Measurements from ENCODE around the gene GLUL.
A peak's percentile ranks its signal among the peaks of the same experiment; 100 is the strongest.
"Not testable (repeated sequence)": the region's sequence is repeated elsewhere in the genome, so short reads cannot be mapped to it uniquely, and the experiment has no call there.

Gene GLUL

DNA sequence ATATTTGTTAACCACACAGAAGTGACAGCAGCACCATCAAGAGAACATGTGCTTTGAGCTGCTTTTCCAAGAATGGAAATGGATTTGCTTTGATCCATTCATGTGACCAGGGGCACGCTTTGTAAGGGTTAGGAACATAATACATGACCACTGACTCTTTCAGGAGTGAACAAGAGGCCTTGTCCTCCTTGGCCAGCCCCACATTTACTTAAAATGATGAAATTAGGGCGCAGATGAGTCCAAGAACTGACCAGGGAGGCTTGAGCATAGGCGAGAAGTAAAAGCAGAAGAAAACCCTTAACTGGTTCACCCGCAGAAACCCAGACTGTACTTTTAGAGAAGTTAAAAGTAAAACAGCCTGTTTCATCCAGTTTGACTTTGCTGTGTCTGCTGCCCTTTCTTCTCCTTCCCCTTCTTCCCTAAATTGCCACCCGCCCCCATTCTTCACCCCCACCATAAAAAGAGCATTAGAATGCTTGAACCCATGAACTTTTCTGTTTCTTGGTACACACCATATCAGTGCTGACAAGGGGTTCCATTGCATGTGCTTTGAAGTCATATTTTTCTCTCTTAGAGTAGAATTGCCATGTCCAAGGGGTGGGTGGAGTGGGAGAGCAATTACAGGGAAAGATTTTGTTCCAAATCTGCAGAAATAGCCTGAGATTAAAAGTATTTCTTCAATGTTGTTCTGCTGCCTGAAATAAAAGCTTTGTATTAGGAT lies 2.6 kb upstream of the GLUL start:
- DNase-seq (ENCODE audit: low spot score) = no peak

DNA sequence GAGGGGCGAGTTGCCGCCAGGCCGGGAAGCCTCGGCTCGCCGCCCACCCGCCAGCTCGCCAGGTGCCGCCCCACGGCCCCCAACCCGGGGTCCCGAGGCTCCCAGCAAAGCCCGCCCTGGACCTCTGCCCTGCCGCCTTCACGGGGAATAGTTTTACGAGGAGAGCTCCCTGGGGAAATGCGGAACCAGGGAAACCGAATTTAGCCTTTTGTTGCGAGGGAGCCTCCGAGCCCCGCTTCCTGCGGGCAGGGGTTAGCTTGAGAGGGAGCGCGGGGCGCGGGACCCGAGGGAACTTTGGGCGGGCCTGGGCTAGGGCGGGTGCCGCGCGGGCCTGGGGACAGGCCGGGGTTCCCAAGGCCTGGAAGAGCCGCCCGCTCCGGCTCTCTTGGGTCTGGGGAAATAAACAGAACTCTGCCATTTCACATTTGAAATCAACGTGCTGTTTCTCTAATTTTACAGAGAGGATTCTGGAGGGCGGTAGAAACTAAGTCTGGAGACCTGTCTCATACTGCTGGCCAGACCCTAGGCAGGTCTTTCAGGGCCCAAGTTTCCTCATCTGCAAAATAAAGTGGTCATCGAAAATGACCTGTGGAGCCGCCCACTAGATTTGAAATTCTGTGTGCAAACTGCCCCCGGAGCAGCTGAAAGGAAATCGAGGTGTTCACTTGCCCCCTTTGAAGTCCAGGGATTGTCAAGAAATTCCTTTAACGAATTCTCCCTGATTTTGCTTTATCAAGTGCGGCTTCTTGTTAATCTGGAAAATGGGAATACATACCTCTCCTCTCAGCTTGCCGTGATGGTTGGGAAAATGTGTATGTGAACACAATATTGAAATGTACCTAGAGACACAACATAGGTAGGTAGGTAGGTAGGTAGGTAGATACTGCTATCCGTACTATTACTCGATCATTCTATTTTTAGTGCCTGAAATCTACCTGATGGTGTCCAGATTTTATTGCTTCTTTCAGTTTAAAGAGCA lies 749 bp upstream of the GLUL start:
- peak; percentile 58 for DNase-seq (ENCODE audit: low spot score)

DNA sequence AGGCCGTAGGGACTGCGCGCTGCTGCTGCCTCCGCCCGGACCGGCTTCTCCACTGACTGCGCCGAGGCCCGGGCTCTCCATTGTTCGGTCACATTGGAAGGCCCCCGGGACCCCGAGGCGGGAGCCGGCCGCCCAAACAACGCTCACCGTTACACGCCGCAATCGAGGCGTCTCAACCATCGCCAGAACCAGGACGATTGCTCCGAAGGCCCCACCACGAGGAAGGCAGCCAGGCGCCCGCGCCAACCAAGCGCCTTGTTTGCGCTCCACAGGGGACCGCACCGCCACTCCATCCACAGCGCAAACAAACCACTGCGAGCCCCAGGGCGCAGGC lies 595 bp downstream of the GLUL start:
- DNase-seq (ENCODE audit: low spot score) = no peak

DNA sequence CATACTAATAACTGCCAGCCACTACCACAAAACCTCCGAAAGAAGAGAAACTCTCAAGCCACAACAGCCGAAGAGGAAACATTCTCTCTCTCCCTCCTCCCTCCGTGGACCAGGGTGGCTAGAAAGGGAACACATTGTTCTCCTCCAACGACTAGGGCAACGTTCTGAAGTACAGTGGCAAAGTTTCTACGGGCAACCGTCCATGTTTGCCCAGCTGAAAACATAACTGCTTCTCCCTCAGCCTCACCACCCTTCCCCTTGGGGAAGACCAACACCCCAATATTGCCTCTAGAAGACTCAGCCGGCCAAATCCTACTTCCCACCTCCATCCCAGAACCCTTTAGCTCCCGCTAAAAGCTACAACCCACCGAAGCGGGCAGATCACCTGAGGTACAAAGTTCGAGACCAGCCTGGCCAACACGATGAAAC lies 2.0 kb downstream of the GLUL start:
- peak; percentile 52 for DNase-seq (ENCODE audit: low spot score)

DNA sequence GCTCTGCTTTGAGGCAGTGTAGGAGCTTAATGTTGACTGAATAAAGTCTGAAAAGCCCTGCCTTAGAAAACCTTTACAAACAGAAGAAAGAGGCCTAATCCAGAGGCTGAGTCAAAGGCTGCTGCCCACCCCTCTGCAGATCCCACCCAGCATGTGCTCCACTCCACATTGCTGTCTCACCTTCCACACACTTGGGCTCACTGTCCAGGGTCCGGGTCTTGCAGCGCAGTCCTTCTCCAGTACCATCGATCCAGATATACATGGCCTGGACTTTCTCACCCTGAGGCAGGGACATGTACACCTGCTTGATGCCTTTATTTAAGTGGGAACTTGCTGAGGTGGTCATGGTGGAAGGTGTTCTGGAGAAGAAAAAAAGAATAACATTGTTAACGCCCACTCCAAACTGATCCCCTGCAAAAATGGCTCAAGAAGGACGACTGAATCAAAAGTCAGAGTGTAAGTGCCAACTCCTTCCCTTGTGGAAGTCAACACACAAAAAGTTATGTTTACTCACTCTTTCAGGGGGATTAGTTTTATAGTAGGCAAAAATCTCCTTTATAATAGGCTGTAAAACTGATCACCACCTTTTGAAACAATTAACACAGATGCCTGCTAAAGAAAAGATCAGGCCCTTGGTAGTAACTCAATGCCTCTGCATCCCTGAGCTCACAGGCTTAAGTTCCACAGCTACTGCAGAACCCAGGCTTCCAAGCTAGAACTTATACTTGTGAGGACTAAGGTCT lies 3.0 kb downstream of the GLUL start:
- peak; percentile 42 for DNase-seq (ENCODE audit: low spot score)

DNA sequence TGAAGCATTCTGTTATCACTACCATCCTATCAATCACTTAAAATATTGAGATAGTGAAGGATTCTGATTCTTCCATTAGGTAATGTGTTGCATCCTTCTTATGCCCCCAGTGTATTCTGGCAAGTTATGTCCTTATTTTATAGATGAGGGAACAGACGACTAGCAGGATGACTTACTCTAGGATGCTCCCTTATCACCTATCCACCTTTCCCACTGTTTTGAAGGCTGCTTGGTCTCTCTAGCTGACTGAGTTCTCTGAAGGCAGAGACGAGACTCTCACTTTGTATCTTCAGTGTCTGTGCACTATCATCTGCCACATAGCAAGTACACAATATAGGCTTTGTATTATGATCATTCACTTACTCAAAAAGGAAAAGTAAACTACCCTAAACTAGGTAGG lies 4.0 kb downstream of the GLUL start:
- DNase-seq (ENCODE audit: low spot score) = peak; percentile 19

DNA sequence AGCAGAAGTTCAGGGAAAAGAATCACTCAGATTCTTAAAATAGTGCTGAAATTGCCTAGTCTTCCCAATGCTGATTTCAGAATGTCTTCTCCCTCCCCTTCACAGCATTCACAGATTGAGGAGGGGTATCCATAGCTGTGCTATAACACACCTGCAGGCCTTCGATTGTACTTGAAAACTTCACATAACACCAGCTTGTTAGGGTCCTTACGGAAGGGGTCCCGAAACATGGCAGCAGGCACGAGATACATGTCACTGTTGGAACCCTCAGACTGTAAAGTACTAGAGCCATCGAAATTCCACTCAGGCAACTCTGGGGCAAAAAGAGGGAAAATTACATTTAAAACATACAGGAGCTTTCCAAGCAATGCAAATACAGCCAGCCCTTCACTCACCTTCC lies 4.6 kb downstream of the GLUL start:
- no peak for DNase-seq (ENCODE audit: low spot score)

DNA sequence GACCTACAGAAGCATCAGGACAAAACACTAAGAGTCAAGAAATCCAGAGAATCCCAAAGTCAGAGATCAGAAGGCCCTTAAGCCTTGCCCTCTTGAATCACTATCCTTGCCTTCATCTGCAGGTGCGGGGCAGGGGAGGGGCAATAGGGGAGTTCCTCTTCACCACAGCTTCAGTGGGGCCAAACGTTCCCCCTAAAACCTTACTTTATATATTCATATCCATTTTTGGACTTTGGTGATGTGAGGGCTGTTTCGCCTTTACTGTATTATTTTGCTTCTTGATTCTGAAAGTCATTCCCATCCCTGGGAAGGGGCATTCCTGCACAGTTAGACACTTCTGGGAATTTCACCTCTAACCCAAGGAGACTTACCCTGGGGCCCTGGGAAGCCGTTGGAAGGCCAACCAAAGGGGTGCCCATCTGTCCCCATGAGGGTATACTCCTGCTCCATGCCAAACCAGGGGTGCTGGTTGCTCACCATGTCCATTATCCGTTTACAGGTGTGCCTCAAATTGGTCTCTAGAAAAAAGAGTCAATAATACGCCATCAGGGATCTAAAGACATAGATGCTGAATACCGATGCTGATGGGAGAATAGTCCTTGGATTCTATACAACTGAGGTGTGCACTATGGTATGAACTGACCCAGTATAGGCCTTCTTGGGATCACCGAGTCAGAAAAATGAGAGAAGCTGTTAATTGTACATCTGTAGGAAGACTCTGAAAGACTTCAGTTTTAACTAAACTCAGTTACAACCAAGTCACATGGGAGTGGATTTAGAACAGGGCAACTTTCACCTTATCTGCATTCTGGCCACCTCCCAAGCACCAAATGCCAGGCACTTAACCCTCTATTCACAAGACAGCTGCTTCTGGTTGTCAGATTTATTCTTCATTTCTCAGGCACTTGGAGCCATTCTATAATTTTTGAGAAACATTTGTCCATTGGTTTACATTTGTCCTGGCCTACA lies 5.4 kb downstream of the GLUL start:
- peak; percentile 57 for DNase-seq (ENCODE audit: low spot score)

DNA sequence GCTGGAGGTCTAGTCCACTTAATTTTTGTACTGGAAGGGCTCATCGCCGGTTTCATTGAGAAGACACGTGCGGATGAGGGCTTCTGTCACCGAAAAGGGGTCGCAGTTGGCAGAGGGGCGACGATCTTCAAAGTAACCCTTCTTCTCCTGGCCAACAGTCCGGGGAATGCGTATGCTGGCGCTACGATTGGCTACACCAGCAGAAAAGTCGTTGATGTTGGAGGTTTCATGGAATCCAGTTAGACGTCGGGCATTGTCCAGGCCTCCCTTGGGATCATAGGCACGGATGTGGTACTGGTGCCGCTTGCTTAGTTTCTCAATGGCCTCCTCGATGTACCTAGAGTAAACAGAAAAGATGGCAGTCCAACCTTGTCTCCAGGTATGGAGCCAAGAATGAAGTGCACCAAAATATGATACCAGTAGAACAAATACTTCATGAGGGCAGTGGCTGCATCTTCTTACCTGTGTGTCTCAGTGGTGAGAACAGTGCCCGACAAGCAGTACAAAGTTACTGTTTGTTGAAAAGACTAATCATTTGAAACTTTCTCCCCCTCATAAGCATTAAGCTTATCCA lies 7.1 kb downstream of the GLUL start:
- no peak for DNase-seq (ENCODE audit: low spot score)

DNA sequence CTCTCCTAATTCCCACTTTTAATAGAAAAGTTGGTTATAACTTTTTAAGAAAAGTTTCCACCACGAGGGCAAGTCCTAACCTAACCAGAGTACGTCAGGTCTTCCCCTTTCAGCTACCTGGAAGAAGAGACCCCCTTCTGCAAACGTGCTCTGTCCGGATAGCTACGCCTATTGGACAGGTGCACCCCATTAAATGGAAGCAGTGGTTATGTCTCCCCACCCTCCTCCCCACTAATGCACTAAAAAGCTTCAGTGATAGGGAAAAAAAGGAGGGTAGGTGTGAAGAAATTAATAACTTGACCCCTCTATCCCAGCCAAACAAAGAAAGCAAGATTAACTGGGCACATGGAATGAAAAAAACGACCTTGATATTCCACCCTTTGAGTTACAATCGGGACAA lies 7.7 kb downstream of the GLUL start:
- no peak for DNase-seq (ENCODE audit: low spot score)

DNA sequence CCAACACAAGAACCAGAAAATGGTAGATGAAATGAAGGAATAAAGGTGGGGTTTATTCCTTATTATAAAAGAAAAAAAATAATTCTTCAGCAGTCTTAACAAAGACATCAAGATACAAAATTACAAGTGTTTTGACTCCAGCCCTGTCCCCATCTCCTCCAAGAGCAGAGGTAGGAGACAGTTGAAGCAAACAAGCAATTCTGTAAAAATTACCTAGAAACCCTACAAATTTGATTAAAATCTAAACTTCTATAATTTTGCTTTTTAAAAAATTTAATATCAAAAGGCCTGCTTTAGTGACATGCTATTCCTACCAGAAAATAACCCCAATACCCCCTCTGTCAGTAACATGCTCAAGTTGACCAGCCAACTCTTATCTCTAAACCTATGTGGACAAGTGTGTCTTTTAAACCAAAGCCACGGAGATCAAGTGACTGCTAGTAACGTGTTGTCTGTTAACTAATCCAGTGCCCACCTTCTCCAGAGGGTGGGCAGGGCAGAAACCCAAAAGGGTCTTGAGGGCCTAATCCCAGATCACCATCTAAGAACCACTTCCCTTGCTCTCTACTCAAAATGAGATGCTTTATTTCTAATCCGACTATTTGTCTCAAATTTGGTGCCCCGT lies 8.4 kb downstream of the GLUL start:
- DNase-seq (ENCODE audit: low spot score) = no peak

DNA sequence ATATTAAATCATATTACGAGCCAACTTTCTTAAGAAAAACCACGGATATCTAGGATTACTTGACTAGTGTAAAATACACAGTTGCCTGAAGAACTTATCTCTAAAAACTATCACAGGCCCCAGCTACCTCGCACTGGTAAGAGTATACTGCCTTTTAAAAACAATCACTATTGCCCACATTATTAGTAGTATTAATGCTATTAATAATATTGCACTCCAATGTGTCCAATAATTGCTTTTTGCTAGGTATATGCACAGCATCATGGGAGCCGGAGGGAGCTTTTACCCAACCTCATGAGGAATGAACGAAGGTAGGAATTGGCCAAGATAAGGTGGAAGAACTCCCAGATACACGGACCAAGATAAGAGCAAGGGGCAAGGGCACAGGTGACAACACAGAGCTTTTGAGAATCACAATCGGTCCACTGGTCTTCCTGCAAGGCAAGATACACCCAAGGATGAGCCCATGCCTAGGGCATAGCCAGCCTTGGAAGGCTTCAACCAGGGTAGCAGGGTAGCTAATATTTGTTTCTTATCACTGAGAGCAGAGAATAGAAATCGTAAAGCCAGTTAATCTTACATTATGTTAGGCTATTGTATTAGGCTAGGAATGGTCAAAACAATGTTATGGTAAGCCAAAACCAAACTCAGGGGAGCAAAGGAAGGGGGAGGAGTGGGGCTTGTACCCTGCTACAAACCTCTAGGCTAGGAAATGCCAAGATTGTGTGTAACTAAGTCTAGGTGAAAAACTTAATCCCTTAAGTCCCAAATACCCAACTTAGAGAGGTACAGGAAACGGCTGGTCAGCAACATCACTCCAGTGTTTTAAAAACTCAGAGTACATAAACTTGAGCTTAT lies 9.4 kb downstream of the GLUL start:
- DNase-seq (ENCODE audit: low spot score) = no peak

DNA sequence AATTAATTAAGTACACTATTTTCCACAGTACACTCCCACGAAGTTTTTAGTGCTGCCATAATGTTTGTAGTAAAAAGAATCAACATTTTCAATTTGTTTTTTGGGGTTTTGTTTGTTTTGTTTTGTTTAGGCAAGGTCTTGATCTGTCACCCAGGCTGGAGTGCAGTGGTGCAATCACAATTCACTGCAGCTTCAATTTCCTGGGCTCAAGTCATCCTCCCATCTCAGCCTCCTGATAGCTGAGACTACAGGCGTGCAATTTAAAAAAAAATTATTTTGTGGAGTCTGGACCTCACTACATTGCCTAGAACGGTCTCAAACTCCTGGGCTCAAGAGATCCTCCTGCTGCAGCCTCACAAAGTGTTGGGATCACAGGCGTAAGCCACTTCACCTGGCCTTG lies 11.4 kb downstream of the GLUL start:
- DNase-seq (ENCODE audit: low spot score) = no peak

DNA sequence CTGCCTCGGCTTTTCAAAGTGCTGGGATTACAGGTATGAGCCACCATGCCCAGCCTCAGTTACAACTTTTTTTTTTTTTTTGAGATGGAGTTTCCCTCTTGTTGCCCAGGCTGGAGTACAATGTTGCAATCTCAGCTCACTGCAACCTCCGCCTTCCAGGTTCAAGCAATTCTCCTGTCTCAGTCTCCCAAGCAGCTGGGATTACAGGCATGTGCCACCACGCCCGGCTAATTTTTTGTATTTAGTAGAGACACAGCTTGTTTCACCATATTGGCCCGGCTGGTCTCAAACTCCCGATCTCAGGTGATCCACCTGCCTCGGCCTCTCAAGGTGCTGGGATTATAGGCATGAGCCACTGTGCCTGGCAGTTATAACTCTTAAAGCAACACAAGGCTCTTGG lies 11.8 kb downstream of the GLUL start:
- DNase-seq (ENCODE audit: low spot score) = not testable (repeated sequence)

DNA sequence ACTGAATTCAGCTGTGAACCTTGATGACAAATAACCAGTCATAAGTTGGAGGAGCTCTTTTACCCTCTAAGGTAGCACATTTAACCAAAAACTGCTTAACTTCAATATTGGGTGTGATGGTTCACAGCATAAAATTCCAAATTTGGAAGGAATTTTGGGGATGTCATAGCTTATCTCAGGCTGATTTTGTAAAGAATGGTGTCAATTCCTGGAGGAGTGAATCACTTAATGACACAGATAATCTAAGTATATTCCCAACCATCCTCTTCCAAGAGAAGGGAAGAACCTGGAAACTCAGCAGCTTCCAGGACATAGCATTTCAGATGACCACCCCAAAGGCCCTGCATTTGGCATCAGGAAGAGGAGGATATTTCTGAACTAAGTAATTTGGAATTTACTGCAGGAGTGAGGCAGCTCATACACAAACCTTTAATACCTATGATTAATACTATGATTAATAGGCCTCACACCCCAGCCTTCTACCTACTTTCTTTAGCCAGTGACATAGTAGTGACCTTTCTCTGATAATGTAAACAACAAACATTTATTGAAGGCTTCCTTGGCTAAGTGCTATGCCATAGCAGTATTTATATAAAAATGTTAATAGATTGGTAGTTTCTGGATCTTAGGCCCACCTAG lies 14.5 kb downstream of the GLUL start:
- no peak for DNase-seq (ENCODE audit: low spot score)

DNA sequence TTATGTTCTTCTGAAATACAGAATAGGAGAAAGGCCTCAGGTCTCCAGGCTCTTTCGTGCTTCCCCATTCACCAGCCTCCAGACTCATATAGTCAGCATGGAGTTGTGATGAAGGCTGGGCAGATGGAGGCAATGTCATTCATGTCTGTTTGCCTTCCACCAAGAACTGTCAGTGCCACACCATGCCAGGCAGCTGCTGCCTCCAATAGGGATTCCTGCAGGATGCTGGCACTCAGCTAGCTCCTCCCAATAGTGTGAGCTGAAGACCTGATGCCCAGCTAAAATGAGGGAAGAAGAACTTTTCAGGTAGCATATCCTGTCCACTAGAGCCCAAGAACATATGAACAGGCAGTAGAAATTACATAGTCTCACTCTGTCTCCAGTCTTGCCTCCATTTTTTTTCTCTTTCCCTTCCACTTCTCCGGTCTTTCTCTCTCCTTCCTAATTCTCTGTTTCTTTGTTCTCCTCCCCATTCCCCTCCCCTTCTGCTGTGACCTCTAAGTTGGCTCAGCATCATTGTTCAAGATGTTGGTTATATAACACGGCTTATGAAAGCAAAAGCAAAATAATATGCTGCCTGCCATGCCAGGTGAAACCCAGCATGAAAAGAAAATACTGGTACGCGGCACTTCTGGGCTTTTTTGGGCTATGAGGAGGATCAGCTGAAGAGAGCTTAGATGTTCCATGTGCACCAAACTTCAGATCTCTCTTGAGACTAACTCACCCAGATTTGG lies 17.3 kb downstream of the GLUL start:
- DNase-seq (ENCODE audit: low spot score) = no peak

DNA sequence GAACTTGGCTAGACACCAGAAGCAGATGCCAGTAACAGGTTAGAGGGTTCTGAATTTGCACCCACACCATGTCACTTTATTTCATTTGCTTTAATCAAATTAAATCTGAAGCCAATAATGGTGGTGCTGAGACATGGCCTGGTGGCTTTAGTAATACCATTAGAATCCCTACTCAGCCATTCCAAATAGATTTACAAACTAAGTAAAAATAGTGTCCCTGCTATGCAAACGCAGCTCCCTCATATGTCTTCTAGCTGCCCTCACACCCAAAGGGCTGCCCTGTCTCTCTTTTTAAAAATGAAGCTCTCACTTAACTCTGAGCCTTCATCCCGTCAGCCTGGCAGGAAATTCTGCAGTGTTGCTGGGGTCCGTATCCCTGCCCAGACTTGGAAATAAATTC lies 21.1 kb downstream of the GLUL start:
- DNase-seq (ENCODE audit: low spot score) = no peak

DNA sequence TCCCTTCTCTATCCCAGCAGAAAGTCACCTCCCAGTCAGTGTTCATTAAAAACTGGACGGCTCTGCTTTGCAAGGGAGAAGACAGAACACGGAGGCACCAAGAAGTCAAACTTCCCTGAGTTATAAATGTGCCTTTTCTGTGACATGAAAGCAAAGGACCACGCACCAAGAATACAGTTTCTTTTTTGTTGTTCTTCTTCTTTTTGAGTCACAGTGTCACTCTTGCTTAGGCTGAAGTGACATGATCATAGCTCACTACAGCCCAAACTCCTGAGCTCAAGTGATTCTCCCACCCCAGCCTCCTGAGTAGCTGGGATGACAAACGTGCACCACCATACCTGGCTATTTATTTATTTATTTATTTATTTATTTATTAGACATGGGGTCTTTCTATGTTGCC lies 22.7 kb downstream of the GLUL start:
- no peak for DNase-seq (ENCODE audit: low spot score)

DNA sequence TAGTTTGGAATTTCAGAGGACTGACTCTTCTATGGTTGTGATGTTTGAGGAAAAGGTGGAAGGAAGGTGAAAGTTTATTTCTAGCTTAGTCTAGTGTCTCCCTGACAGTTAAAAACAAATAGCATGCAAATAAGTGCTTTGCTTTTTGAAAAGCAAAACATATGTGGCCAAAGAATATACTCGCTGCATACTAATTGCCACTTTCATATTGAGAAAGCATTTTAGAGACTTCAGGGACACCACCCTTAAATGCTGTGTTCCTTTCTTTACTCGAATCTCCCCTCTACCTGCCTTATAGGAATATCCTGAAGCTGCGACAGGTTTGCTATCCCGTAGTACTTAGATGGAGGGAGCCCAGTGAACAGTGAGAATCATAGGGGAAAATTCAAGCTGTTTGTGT lies 23.2 kb downstream of the GLUL start:
- no peak for DNase-seq (ENCODE audit: low spot score)
